Hematopoietic multipotent progenitor cell treated with erythropoietin and hydrocortisone succinate and interleukin-3 and kit ligand, for 6 days (in vitro differentiated cells): Measurements from ENCODE around the gene FMN1.

Experiments used
- DNase-seq: peaks from one replicate; pipeline ENCODE4 v3.0.0-alpha.2; 2015

Gene FMN1

GRCh38 chr15:33152502-33153109, 41.9 kb downstream of the FMN1 start:
- peak; percentile 49 for DNase-seq

GRCh38 chr15:33150971-33151370, 43.5 kb downstream of the FMN1 start:
- peak; percentile 26 for DNase-seq

- no peak for DNase-seq
These were observed 44.0 kb downstream of the FMN1 start for GRCh38 chr15:33150431-33150941.

- no peak for DNase-seq
These were observed 44.6 kb downstream of the FMN1 start for GRCh38 chr15:33149919-33150318.

- peak; percentile 32 for DNase-seq
These were observed 46.3 kb downstream of the FMN1 start for GRCh38 chr15:33148129-33148751.

GRCh38 chr15:33146051-33146450, 48.5 kb downstream of the FMN1 start:
- DNase-seq, result no peak

GRCh38 chr15:33145447-33145846, 49.1 kb downstream of the FMN1 start:
- DNase-seq, result no peak

GRCh38 chr15:33142708-33143107, 51.8 kb downstream of the FMN1 start:
- DNase-seq, result no peak

GRCh38 chr15:33138000-33138399, 56.5 kb downstream of the FMN1 start:
- DNase-seq, result no peak

- DNase-seq, result no peak
These were observed 57.4 kb downstream of the FMN1 start for GRCh38 chr15:33137101-33137500.

- no peak for DNase-seq
These were observed 58.2 kb downstream of the FMN1 start for GRCh38 chr15:33136353-33136752.

- no peak for DNase-seq
These were observed 59.1 kb downstream of the FMN1 start for GRCh38 chr15:33135355-33135781.

- DNase-seq, result peak; percentile 65
These were observed 61.7 kb downstream of the FMN1 start for GRCh38 chr15:33132722-33133345.

GRCh38 chr15:33132233-33132580, 62.3 kb downstream of the FMN1 start:
- no peak for DNase-seq

GRCh38 chr15:33131552-33132232, 62.8 kb downstream of the FMN1 start:
- DNase-seq, result no peak

GRCh38 chr15:33126559-33127290, 67.8 kb downstream of the FMN1 start:
- DNase-seq, result peak; percentile 84

GRCh38 chr15:33125894-33126537, 68.5 kb downstream of the FMN1 start:
- DNase-seq, result no peak

GRCh38 chr15:33124811-33125210, 69.7 kb downstream of the FMN1 start:
- no peak for DNase-seq

- no peak for DNase-seq
These were observed 70.2 kb downstream of the FMN1 start for GRCh38 chr15:33124279-33124678.

GRCh38 chr15:33119865-33120264, 74.6 kb downstream of the FMN1 start:
- DNase-seq, result no peak

GRCh38 chr15:33119273-33119672, 75.2 kb downstream of the FMN1 start:
- no peak for DNase-seq

GRCh38 chr15:33116198-33116597, 78.3 kb downstream of the FMN1 start:
- DNase-seq, result no peak
